IMR-90 (cell line): ENCODE measurements around the gene CPXM2. TPM values are rescaled to one million over a fixed set of nuclear protein-coding genes. Genes with fewer than 3 reads are reported as not detected.

Experiments
- ATAC-seq: fragments of 200-7000 bp; cut with Tn5 transposase; 2 replicates; pipeline ENCODE4 v1.9.1; 2020; ENCODE audit warnings: low read depth, mild to moderate bottlenecking, moderate library complexity
- BruUV-seq: library from RNA; stranded (reverse); fragments of 400-500 nt; replicated peaks from 2 replicates; lab custom pipeline; 2021; lab: Mats Ljungman, UMichigan
- CTCF ChIA-PET: fragments of 300-600 bp; formaldehyde crosslinking; extraction: SDS; loops from one replicate; lab custom pipeline; 2021; ENCODE audit warnings: antibody characterized with exemption; lab: Yijun Ruan, JAX
- POLR2A ChIA-PET: fragments of 300-600 bp; sonication (Branson Sonifier 250); formaldehyde crosslinking; loops from one replicate; lab custom pipeline; 2022; ENCODE audit warnings: antibody characterized with exemption; ENCODE audit not compliant: unreplicated experiment; lab: Charles Lee
- DNase-seq: peaks from one replicate; pipeline ENCODE4 v3.0.0; 2013
- H2AFZ ChIP-seq: replicated peaks from 2 replicates; pipeline ENCODE3; 2013; ENCODE audit warnings: low read length, mild to moderate bottlenecking; ENCODE audit not compliant: poor library complexity
- H2AK5ac ChIP-seq: 2 replicates; pipeline ENCODE4 v1.6.1; 2013; ENCODE audit warnings: low read depth, low read length, inconsistent platforms
- H2AK9ac ChIP-seq: replicated peaks from 2 replicates; pipeline ENCODE3; 2013; ENCODE audit warnings: mild to moderate bottlenecking, low read depth, low read length, moderate library complexity; ENCODE audit not compliant: poor library complexity
- H2BK120ac ChIP-seq: 2 replicates; pipeline ENCODE4 v1.6.1; 2013; ENCODE audit warnings: low read depth, low read length, inconsistent platforms
- H2BK15ac ChIP-seq: 3 replicates; pipeline ENCODE4 v1.6.1; 2013; ENCODE audit warnings: low read depth, low read length, inconsistent platforms
- H2BK20ac ChIP-seq: 2 replicates; pipeline ENCODE4 v1.6.1; 2013; ENCODE audit warnings: low read depth, mild to moderate bottlenecking, inconsistent platforms, low read length, moderate library complexity
- H2BK5ac ChIP-seq: 2 replicates; pipeline ENCODE4 v1.6.1; 2013; ENCODE audit warnings: mild to moderate bottlenecking, low read depth, low read length, inconsistent platforms; ENCODE audit not compliant: poor library complexity, severe bottlenecking
- H3K14ac ChIP-seq: replicated peaks from 2 replicates; pipeline ENCODE4 v1.6.1; 2013; ENCODE audit warnings: low read depth, low read length, inconsistent platforms
- H3K18ac ChIP-seq: 2 replicates; pipeline ENCODE4 v1.6.1; 2013; ENCODE audit warnings: low read depth, low read length, control low read depth
- H3K23ac ChIP-seq: 2 replicates; pipeline ENCODE4 v1.6.1; 2013; ENCODE audit warnings: low read depth, low read length, inconsistent platforms
- H3K27ac ChIP-seq: 2 replicates; pipeline ENCODE4 v1.5.1; 2013; ENCODE audit warnings: mild to moderate bottlenecking, control low read depth, low read length; ENCODE audit not compliant: insufficient read depth
- H3K27me3 ChIP-seq: 2 replicates; pipeline ENCODE4 v1.6.1; 2013; ENCODE audit warnings: low read length; ENCODE audit not compliant: control insufficient read depth, insufficient read depth
- H3K36me3 ChIP-seq: 2 replicates; pipeline ENCODE4 v1.6.1; 2013; ENCODE audit warnings: low read length, mixed read lengths; ENCODE audit not compliant: control insufficient read depth, insufficient read depth
- H3K4ac ChIP-seq: 2 replicates; pipeline ENCODE4 v1.6.1; 2013; ENCODE audit warnings: low read depth, low read length, inconsistent platforms
- H3K4me1 ChIP-seq: 2 replicates; pipeline ENCODE4 v1.6.1; 2013; ENCODE audit warnings: low read length, mixed read lengths; ENCODE audit not compliant: control insufficient read depth, insufficient read depth
- H3K4me2 ChIP-seq: 2 replicates; pipeline ENCODE4 v1.6.1; 2013; ENCODE audit warnings: low read depth, mild to moderate bottlenecking, control low read depth, low read length, moderate library complexity
- H3K4me3 ChIP-seq: 2 replicates; pipeline ENCODE4 v1.5.1; 2013; ENCODE audit warnings: low read depth, mild to moderate bottlenecking, control low read depth, low read length, moderate library complexity; ENCODE audit not compliant: insufficient read depth
- H3K56ac ChIP-seq: 2 replicates; pipeline ENCODE4 v1.6.1; 2013; ENCODE audit warnings: low read length, inconsistent platforms; ENCODE audit not compliant: insufficient read depth; ENCODE audit errors: extremely low read depth
- H3K79me1 ChIP-seq, 2 experiments: 2 replicates each; pipeline ENCODE4 v1.6.1; 2013; ENCODE audit warnings: low read length in 2 of 2, inconsistent platforms in 1 of 2, low read depth in 1 of 2
- H3K9ac ChIP-seq: 2 replicates; pipeline ENCODE4 v1.6.1; 2013; ENCODE audit warnings: low read depth, low read length, control low read depth
- H3K9me1 ChIP-seq: 2 replicates; pipeline ENCODE4 v1.6.1; 2013; ENCODE audit warnings: low read length, inconsistent platforms; ENCODE audit not compliant: insufficient read depth
- H3K9me3 ChIP-seq: 2 replicates; pipeline ENCODE4 v1.6.1; 2013; ENCODE audit warnings: low read length; ENCODE audit not compliant: control insufficient read depth, insufficient read depth
- H4K20me1 ChIP-seq: 2 replicates; pipeline ENCODE4 v1.6.1; 2013; ENCODE audit warnings: low read length, inconsistent platforms; ENCODE audit not compliant: insufficient read depth
- H4K5ac ChIP-seq: 2 replicates; pipeline ENCODE4 v1.6.1; 2013; ENCODE audit warnings: mild to moderate bottlenecking, low read depth, low read length, control low read depth
- H4K8ac ChIP-seq, 2 experiments: 2 replicates each; pipeline ENCODE4 v1.6.1; 2013; ENCODE audit warnings: low read depth in 2 of 2, low read length in 2 of 2, control low read depth in 1 of 2, inconsistent platforms in 1 of 2
- H4K91ac ChIP-seq: 2 replicates; pipeline ENCODE4 v1.6.1; 2013; ENCODE audit warnings: low read depth, low read length, inconsistent platforms; ENCODE audit not compliant: insufficient read depth
- BHLHE40 ChIP-seq: fragments of 150-350 bp; IDR thresholded peaks from 2 replicates; pipeline ENCODE4 v1.6.1; 2016; ENCODE audit warnings: mild to moderate bottlenecking, low read depth, low read length
- CEBPB ChIP-seq: IDR thresholded peaks from 2 replicates; pipeline ENCODE4 v1.6.1; 2012; ENCODE audit warnings: low read depth, low read length, improper control_type of control experiment
- CHD1 ChIP-seq: IDR thresholded peaks from 2 replicates; pipeline ENCODE4 v1.6.1; 2012; ENCODE audit warnings: low read depth, low read length, improper control_type of control experiment
- FOS ChIP-seq: fragments of 150-350 bp; IDR thresholded peaks from 2 replicates; pipeline ENCODE4 v1.6.1; 2016; ENCODE audit warnings: low read depth, low read length
- POLR2A ChIP-seq: IDR thresholded peaks from 2 replicates; pipeline ENCODE4 v1.6.1; 2012; ENCODE audit warnings: mild to moderate bottlenecking, low read depth, low read length
- RAD21 ChIP-seq: IDR thresholded peaks from 2 replicates; pipeline ENCODE4 v1.6.1; 2012; ENCODE audit warnings: low read length, improper control_type of control experiment
- RFX5 ChIP-seq: IDR thresholded peaks from 2 replicates; pipeline ENCODE4 v1.8.0; 2012; ENCODE audit warnings: low read depth, mild to moderate bottlenecking, low read length, moderate library complexity
- SMC3 ChIP-seq: fragments of 150-350 bp; IDR thresholded peaks from 2 replicates; pipeline ENCODE4 v1.6.1; 2016; ENCODE audit warnings: low read depth, mild to moderate bottlenecking, antibody characterized with exemption, low read length, moderate library complexity
- USF2 ChIP-seq: fragments of 150-350 bp; IDR thresholded peaks from 2 replicates; pipeline ENCODE4 v1.6.1; 2017; ENCODE audit warnings: mild to moderate bottlenecking, antibody characterized with exemption, low read length, low read depth
- WGBS, 2 experiments: methylation state at CpG; one replicate each; pipeline versions ENCODE4 v1.1.5 to v1.1.7; 2013; ENCODE audit warnings: missing lambda C conversion rate in 2 of 2; ENCODE audit not compliant: insufficient read length in 1 of 2; ENCODE audit errors: extremely low coverage in 2 of 2; 5-methylcytosine and 5-hydroxymethylcytosine counted together
- dilution Hi-C: fragments of 300-500 bp; cut with HindIII; formaldehyde crosslinking; loops from one replicate; pipeline ENCODE4 v1.14.3; 2018; ENCODE audit warnings: low sequenced_read_pairs; ENCODE audit not compliant: unreplicated experiment
- in situ Hi-C: fragments of 300-500 bp; cut with MboI; formaldehyde crosslinking; loops from 3 replicates; pipeline ENCODE4 v1.14.3; 2019; ENCODE audit warnings: low sequenced_read_pairs, inconsistent platforms, mixed read lengths
- intact Hi-C: fragments of 100-400 bp; cut with micrococcal nuclease; formaldehyde crosslinking; loops from 2 replicates; pipeline ENCODE4 v1.10.0; 2022
- polyA plus RNA-seq, 3 experiments: library from polyadenylated mRNA; depleted of rRNA; stranded (reverse); fragments of >200 nt; gene quantifications; 2 replicates each; pipeline ENCODE4 v1.2.3, GENCODE V29; 2012; ENCODE audit warnings: low replicate concordance in 1 of 3
- total RNA-seq: library from RNA; depleted of rRNA; stranded (reverse); fragments of >200 nt; gene quantifications from 2 replicates; pipeline ENCODE4 v1.2.3, GENCODE V29; 2012
- TF ChIP-seq, protein P1 (sequence below): conservative IDR thresholded peaks from 2 replicates; pipeline ENCODE4 v1.5.1; 2012; ENCODE audit warnings: mild to moderate bottlenecking, low read depth, low read length, improper control_type of control experiment

CPXM2 gene
- total and polyA plus RNA-seq, 2 of the 4 experiments (the other 2 are of a cell fraction), result not detected

GRCh38 chr10:123804716-123805115, 86.9 kb downstream of the CPXM2 start:
- Histone ChIP-seq H3K14ac (no peak overlapping the region), H3K4me1 (no peaks in the 10 kb centered on the region), H3K23ac (no peak overlapping the region), H4K20me1 (no peaks in the 10 kb centered on the region), H2AK9ac (no peak overlapping the region), H2BK15ac (no peak overlapping the region), H3K4ac (no peak overlapping the region), H3K18ac (no peak overlapping the region), H2BK120ac (no peak overlapping the region), H3K9ac (no peak overlapping the region), H2BK5ac (no peak overlapping the region), H3K4me2 (no peak overlapping the region), H2AFZ (no peak overlapping the region), H3K27ac (no peak overlapping the region), H3K56ac (no peak overlapping the region), H3K9me3 (peaks cover 8% of the 10 kb centered on the region; the same call in 1 of the 2 replicates), H3K9me1 (no peaks in the 10 kb centered on the region), H3K36me3 (no peaks in the 10 kb centered on the region), H3K4me3 (no peak overlapping the region), H3K27me3 (no peaks in the 10 kb centered on the region), H2BK20ac (no peak overlapping the region), H4K8ac (no peak overlapping the region), H2AK5ac (no peak overlapping the region), H3K79me1 (no peaks in the 10 kb centered on the region), H4K91ac (no peak overlapping the region), H4K5ac (no peak overlapping the region)
- intact Hi-C loops (no loop called here), dilution Hi-C loops (no loop called here), in situ Hi-C loops (no loop called here)
- ATAC-seq, result no peak
- POLR2A ChIA-PET, result no interaction called here
- CTCF ChIA-PET, result no interaction called here
- WGBS, 2 experiments, result no CpG with 5 or more reads among the region's 3 CpGs
- no peak for DNase-seq
- TF ChIP-seq RAD21 (no peak), RFX5 (no peak), CHD1 (no peak), CEBPB (no peak), BHLHE40 (no peak), USF2 (no peak), FOS (no peak), POLR2A (no peak), SMC3 (no peak)
- TF ChIP-seq, protein P1, sequence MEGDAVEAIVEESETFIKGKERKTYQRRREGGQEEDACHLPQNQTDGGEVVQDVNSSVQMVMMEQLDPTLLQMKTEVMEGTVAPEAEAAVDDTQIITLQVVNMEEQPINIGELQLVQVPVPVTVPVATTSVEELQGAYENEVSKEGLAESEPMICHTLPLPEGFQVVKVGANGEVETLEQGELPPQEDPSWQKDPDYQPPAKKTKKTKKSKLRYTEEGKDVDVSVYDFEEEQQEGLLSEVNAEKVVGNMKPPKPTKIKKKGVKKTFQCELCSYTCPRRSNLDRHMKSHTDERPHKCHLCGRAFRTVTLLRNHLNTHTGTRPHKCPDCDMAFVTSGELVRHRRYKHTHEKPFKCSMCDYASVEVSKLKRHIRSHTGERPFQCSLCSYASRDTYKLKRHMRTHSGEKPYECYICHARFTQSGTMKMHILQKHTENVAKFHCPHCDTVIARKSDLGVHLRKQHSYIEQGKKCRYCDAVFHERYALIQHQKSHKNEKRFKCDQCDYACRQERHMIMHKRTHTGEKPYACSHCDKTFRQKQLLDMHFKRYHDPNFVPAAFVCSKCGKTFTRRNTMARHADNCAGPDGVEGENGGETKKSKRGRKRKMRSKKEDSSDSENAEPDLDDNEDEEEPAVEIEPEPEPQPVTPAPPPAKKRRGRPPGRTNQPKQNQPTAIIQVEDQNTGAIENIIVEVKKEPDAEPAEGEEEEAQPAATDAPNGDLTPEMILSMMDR, result no peak
- BruUV-seq, result no TSS peak
